NK-92 (cell line): ENCODE data around the gene CCDC196.
"Not testable (repeated sequence)": the region's sequence is repeated elsewhere in the genome, so short reads cannot be mapped to it uniquely, and the experiment has no call there.

Experiments
- DNase-seq: peaks from one replicate; lab custom pipeline; 2025; ENCODE audit not compliant: unreplicated experiment; lab: John Stamatoyannopoulos, UW

The CCDC196 gene

DNA sequence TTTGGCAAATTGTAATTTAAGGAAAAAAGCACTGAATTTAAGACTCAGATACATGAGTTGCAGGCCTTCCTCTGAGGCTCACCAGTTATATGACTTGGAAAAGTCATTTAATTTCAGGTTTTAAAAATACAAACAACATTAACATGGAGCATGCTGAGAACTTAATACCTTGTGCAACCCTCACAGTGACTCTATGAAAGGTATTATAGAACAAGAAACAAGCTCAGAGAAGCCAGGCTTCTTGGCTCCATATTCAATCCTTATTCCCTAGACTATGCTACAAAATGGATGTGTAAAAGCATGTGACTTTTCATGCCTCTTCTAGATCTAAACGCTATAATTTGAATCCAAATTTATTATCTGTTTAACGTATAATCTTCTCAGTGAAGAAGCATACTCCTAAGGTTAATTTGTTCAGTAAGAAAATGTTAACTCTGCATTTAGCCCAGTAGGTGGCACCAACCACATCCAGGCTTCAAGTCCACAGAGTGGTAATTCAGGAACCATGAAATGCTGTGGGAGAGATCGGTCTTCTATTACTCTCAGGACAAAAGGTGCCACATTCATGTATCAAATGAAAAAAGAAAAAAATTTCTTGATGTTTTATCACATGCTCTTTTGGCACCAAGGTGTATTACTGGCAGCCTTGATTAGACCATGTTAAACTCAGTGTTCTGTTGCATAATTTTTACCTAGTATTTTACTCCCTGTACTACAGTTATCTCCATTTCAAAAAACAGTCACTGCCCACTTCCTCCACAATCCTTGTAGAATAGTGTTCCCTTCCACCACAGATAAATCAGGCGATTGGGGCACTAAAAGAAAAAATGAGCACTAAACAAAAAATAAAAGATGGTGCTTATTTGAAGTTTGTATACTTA is 9.3 kb downstream of the CCDC196 start:
- DNase-seq: no peak

DNA sequence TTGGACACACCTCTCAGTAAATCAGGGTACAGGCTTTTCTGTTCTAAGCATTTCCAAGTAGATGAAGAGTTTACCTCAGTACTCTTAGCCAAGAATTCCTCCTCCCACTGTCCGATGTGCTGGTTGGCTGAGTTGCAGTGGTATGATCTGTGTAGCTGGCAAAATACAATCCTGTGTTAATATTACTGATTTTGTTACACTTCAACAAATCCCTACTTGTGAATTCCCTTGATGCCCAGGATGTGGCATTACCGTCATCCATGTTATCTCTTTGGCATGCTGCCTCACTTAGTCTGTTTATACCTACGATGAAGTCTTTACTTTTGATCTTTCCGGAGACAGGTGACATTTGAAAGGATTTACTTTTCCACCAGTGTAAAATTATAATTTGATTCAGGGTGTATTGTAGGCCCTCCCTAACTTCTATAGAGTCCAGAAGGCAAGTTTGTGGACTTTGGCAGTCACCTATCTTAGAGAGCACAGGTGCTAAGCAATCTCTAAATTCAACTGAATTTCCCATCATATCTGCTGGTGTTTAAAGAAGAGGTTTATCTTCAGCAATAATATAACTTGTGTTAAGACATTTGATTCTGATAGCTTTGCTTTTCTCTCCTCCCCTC is 10.1 kb downstream of the CCDC196 start:
- no peak for DNase-seq

- DNase-seq: no peak
Measured at GRCh38 chr14:66496911-66497310, 10.7 kb downstream of the CCDC196 start.

DNA sequence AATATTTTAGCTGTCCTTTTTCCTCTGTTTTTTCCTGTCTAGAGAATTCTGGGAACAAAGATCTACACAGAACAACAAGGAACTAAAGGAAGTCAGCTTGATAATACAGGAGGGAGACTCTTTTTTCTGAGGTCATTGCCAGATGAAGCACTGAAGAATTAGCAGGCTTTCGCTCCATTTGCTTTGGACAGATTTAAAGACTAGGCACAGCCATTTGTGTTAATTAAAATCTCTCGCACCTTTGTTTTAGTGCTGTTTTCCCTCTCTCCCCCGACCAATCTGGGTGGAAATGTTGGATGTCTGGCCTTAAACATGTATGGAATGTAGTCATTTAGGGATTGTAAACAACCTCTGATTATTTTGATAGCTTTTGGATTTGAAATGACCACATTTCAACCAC is 12.1 kb downstream of the CCDC196 start:
- DNase-seq: no peak

- DNase-seq: no peak
Measured at GRCh38 chr14:66501592-66501991, 15.4 kb downstream of the CCDC196 start.

- not testable (repeated sequence) for DNase-seq
Measured at GRCh38 chr14:66502836-66503235, 16.7 kb downstream of the CCDC196 start.

DNA sequence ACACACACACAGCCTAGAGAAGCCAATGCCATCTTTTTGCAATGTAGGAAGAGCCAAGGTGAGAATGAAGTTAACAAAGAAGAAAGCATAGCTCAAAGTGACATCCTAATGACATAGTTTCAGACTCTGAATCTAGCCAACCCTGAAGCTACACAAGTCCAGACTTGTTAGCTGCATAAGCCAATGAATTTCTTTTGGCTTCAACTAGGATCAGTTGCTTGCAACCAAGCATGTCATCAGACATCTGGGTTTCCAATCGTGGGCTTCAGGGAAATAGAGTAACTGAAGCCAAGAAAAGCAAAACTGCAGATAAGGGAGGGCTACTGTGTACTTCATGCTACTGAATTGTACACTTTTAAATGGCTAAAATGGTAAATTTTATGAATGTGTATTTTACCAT is 17.4 kb downstream of the CCDC196 start:
- no peak for DNase-seq

DNA sequence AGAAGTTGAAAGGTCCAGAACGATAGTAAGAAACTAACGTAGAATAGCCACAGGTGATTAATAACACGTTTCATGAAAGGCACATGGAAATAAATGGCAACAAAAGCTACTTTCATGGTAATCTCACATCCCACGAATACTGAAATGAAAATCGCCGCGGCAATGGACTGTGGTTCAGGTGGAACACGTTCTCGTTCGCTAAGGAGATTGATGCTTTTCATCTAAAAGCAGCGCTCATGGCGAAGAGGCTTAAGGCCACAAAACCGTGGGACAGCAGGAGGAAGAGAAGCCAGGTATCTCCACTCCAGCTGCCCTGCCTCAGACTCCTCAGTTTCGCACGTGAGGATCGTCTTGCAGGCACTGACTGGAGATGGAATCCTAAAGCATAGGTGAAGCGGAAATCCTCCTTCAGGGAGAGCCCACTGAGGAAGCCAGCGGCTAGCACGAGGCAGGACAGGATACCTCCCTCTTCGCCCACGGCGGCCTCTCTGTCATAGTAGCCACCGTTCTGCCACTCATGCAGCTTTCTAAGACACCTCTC is 21.1 kb downstream of the CCDC196 start:
- no peak for DNase-seq

DNA sequence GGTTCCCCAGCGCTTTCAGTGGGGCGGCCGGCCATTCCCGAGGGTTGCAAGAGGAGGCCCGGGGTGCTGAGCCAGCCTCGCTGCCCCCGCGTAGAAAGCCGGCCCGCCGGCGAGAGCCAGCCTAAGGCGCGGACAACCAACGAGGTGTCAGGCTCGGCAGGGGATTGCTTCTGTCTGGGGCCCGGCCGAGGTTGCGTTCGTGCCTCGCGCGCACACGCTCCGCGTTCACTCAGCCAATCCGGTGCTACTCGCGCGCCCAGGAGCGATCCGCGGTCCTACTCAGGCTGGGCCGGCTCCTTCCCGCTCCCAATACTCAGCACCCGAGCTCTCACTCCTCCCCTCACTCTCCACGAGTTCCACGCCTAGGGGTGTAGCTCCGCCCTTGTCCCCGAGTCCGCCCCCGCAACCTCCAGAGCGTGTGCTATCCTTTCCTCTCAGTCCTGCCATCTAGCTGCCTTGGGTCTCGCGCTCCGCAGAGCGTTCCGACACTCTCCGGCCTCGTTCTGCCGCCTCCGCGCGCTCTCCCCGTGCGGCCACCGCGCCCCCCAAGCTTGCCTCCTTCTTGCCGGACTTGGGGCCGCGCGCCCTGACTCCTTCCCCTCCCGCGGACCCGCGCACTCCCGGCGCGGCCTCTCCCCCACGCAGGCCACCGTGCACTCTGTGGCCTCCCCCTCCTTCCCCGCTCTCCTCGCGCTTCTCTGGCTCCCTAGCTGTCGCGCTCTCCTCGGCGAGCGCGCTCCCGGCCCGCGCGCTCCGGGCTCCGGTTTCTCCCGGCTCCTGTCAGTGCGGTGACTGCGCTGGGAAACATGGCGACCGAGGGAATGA is 21.8 kb downstream of the CCDC196 start, which contains the start of gene GPHN:
Gene GPHN, plus strand, starts transcription at position 426 of the 825 bp plus-strand sequence.
- DNase-seq: no peak

- DNase-seq: no peak
Measured at GRCh38 chr14:66508547-66508845, 22.3 kb downstream of the CCDC196 start.

GRCh38 chr14:66508846-66509621 is 22.9 kb downstream of the CCDC196 start:
- DNase-seq: no peak

DNA sequence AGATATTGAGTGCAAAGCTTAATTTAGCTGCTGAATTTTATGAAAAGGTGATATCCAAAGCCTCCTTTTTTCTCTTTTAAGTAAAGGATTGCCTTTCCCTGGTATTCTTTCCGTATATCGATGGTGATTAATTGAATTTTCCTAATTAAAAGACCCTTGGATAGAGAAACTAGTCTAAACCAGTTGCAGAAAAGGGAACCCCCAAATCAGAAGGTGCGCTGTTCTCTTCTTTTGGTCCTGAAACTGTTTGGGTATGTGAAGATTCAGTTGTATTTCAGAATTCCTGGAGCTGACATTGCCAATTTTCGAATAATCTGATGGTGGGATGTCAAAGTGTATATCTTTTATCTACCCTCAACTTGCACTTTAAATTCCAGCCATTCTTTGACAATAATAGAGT is 23.7 kb downstream of the CCDC196 start:
- no peak for DNase-seq

DNA sequence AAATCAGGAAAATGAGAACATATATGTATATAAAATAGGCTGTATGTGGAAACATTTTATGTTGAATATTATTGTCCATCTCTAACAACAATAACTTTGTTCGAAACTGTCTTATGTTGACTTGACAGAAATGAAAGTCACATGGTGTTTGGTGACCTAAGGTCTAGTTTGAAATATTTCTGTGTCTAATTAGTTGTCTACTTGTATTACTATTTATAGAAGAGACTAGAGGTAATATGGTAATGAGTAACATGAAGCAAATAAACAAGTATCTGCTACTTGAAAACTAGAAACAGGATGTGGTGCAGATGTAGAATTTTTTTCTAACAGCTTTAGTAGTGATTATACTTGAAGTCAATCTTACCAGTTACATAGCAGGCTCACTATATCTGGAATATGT is 25.7 kb downstream of the CCDC196 start:
- no peak for DNase-seq

- no peak for DNase-seq
Measured at GRCh38 chr14:66514213-66514612, 28.0 kb downstream of the CCDC196 start.

DNA sequence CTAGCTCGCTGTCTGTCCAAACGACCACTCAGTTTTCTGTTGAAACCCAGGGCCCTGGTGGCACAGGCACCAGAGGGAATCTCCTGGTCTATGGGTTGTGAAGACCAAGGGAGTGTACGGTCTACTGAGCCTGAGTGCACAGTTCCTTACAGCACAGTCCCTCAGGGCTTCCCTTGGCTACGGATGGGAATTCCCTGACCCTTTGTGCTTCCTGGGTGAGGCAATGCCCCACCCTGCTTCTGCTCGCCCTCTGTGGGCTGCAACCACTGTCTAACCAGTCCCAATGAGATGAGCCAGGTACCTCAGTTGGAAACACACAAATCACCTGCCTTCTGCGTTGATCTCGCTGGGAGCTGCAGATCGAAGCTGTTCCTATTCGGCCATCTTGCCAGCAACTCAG is 44.4 kb downstream of the CCDC196 start:
- no peak for DNase-seq

DNA sequence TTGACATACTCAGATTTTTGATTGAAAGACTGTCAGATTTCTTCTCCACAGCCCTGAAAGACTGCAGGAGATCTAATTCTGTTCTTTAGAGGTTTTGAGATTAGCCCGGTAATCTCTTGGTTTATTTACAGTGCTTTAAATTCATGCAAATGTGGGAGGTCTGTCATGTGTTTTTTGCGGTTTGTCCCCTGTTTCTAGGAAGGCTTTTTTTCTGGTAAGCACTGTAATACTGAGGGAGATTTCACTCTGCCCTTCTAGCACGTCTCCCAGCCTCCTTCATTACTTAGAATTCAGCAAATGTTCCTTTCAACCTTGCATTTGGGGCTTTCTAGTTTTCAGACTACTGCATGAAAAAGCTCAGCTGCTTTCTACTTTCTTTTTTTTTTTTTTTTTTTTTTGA is 52.9 kb downstream of the CCDC196 start:
- DNase-seq: no peak

DNA sequence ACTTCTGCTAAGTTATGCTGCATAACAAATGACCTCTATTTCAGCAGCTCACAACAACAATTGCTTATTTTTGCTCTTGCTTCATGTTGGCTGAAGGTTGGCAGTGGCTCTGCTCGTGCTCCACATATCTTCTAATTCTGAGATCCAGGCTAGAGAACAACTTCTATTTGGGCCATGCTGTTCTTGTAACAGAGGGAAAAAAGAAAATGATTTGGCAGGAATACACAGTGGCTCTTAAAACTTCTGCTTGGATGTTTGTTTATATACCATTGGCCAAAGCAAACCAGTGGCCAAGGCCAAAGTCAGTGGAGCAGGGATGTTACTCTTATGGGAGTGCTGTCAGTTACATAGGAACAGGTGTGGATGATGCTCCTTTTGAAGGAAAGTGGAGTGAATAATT is 53.9 kb downstream of the CCDC196 start:
- DNase-seq: no peak

GRCh38 chr14:66541627-66542026 is 55.5 kb downstream of the CCDC196 start:
- no peak for DNase-seq

GRCh38 chr14:66543996-66544395 is 57.8 kb downstream of the CCDC196 start:
- DNase-seq: no peak

- DNase-seq: not testable (repeated sequence)
Measured at GRCh38 chr14:66545191-66545590, 59.0 kb downstream of the CCDC196 start.

DNA sequence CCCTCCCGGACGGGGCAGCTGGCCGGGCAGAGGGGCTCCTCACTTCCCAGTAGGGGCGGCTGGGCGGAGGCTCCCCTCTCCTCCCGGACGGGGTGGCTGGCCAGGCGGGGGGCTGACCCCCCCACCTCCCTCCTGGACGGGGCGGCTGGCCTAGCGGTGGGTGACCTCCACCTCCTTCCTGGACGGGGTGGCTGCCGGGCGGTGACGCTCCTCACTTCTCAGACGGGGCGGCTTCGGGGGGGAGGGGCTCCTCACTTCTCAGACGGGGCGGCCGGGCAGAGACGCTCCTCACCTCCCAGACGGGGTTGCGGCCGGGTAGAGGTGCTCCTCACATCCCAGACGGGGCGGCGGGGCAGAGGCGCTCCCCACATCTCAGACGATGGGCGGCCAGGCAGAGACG is 59.6 kb downstream of the CCDC196 start:
- DNase-seq: not testable (repeated sequence)
